Karpas-422 (cell line): ENCODE measurements around the gene ANKS1B. TPM values are rescaled to one million over a fixed set of nuclear protein-coding genes. Genes with fewer than 3 reads are reported as not detected.

Experiments used
- DNase-seq: peaks from one replicate; pipeline ENCODE4 v3.0.0-alpha.2; 2015
- H2AFZ ChIP-seq: fragments of 200-600 bp; sonication (generic); 2 replicates; pipeline ENCODE4 v1.6.1; 2014; ENCODE audit warnings: antibody characterized with exemption, low read length, mixed read lengths
- H3K27ac ChIP-seq: fragments of 200-600 bp; sonication (generic); 2 replicates; pipeline ENCODE4 v1.5.1; 2014; ENCODE audit warnings: mild to moderate bottlenecking, low read length, moderate library complexity
- H3K27me3 ChIP-seq: fragments of 200-600 bp; sonication (generic); 2 replicates; pipeline ENCODE4 v1.6.1; 2014; ENCODE audit warnings: low read length, mixed read lengths
- H3K36me3 ChIP-seq: fragments of 200-600 bp; sonication (generic); 2 replicates; pipeline ENCODE4 v1.6.1; 2014; ENCODE audit warnings: low read length, mixed read lengths; ENCODE audit not compliant: insufficient read depth
- H3K4me1 ChIP-seq: fragments of 200-600 bp; sonication (generic); 2 replicates; pipeline ENCODE4 v1.6.1; 2014; ENCODE audit warnings: mild to moderate bottlenecking, low read length, mixed read lengths
- H3K4me2 ChIP-seq: fragments of 200-600 bp; sonication (generic); 2 replicates; pipeline ENCODE4 v1.6.1; 2014; ENCODE audit warnings: low read length, low read depth, mild to moderate bottlenecking; ENCODE audit not compliant: poor library complexity, severe bottlenecking
- H3K4me3 ChIP-seq: fragments of 200-600 bp; sonication (generic); 2 replicates; pipeline ENCODE4 v1.5.1; 2014; ENCODE audit warnings: mild to moderate bottlenecking, antibody characterized with exemption, low read length, mixed read lengths
- H3K79me2 ChIP-seq: fragments of 200-600 bp; sonication (generic); 2 replicates; pipeline ENCODE4 v1.6.1; 2014; ENCODE audit warnings: mild to moderate bottlenecking, low read length, mixed read lengths
- H3K9ac ChIP-seq: fragments of 200-600 bp; sonication (generic); 2 replicates; pipeline ENCODE4 v1.6.0; 2014; ENCODE audit warnings: low read length
- H3K9me2 ChIP-seq: fragments of 200-600 bp; sonication (generic), shearing (Covaris generic); replicated peaks from 2 replicates; pipeline ENCODE4 v1.6.0; 2014; ENCODE audit warnings: mild to moderate bottlenecking, low read length, moderate library complexity; ENCODE audit not compliant: insufficient read depth
- H3K9me3 ChIP-seq: fragments of 300-700, 200-600 bp; sonication (generic); 2 replicates; pipeline ENCODE4 v1.6.1; 2014; ENCODE audit warnings: low read length, mixed read lengths
- H4K20me1 ChIP-seq: fragments of 200-600 bp; sonication (generic); 2 replicates; pipeline ENCODE4 v1.6.1; 2014; ENCODE audit warnings: mild to moderate bottlenecking, antibody characterized with exemption, low read length, low read depth; ENCODE audit not compliant: insufficient read depth
- total RNA-seq: library from RNA; depleted of rRNA; stranded (reverse); fragments of >200 nt; shearing (Covaris generic); gene quantifications from 2 replicates; pipeline ENCODE4 v1.2.3, GENCODE V29; 2014; ENCODE audit warnings: low replicate concordance

The ANKS1B gene
- total RNA-seq, 1 experiment from 2014 or later: 23.4 TPM

- H4K20me1 ChIP-seq: no peaks in the 10 kb centered on the region
- H3K79me2 ChIP-seq: no peaks in the 10 kb centered on the region
- no peak overlapping the region for H3K4me3 ChIP-seq
- no peaks in the 10 kb centered on the region for H3K9me2 ChIP-seq
- H2AFZ ChIP-seq: no peak overlapping the region
- no peaks in the 10 kb centered on the region for H3K36me3 ChIP-seq
- no peak overlapping the region for H3K9ac ChIP-seq
- no peaks in the 10 kb centered on the region for H3K4me1 ChIP-seq
- no peak for DNase-seq
- no peaks in the 10 kb centered on the region for H3K9me3 ChIP-seq
- no peak overlapping the region for H3K27ac ChIP-seq
- no peak overlapping the region for H3K4me2 ChIP-seq
- no peaks in the 10 kb centered on the region for H3K27me3 ChIP-seq
Measured at GRCh38 chr12:98821232-98821631, 1163.5 kb downstream of the ANKS1B start.

GRCh38 chr12:98819821-98820404 lies 1164.8 kb downstream of the ANKS1B start:
- no peaks in the 10 kb centered on the region for H4K20me1 ChIP-seq
- no peak for DNase-seq
- H3K4me2 ChIP-seq: no peak overlapping the region
- H3K9me2 ChIP-seq: no peaks in the 10 kb centered on the region
- H3K27me3 ChIP-seq: no peaks in the 10 kb centered on the region
- H2AFZ ChIP-seq: no peak overlapping the region
- no peaks in the 10 kb centered on the region for H3K4me1 ChIP-seq
- no peaks in the 10 kb centered on the region for H3K36me3 ChIP-seq
- no peak overlapping the region for H3K4me3 ChIP-seq
- H3K9ac ChIP-seq: no peak overlapping the region
- no peak overlapping the region for H3K27ac ChIP-seq
- H3K79me2 ChIP-seq: no peaks in the 10 kb centered on the region
- H3K9me3 ChIP-seq: no peaks in the 10 kb centered on the region

GRCh38 chr12:98819071-98819470 lies 1165.7 kb downstream of the ANKS1B start:
- Histone ChIP-seq H3K9ac (no peak overlapping the region), H3K9me2 (no peaks in the 10 kb centered on the region), H3K4me2 (no peak overlapping the region)

GRCh38 chr12:98818239-98818638 lies 1166.5 kb downstream of the ANKS1B start:
- H3K4me2 ChIP-seq: no peak overlapping the region
- no peak overlapping the region for H3K27ac ChIP-seq
- no peak overlapping the region for H3K9ac ChIP-seq
- H3K9me3 ChIP-seq: no peaks in the 10 kb centered on the region
- H3K27me3 ChIP-seq: no peaks in the 10 kb centered on the region
- no peak for DNase-seq
- no peaks in the 10 kb centered on the region for H3K36me3 ChIP-seq
- H3K4me3 ChIP-seq: no peak overlapping the region
- no peak overlapping the region for H2AFZ ChIP-seq
- H3K4me1 ChIP-seq: no peaks in the 10 kb centered on the region
- no peaks in the 10 kb centered on the region for H3K79me2 ChIP-seq
- H3K9me2 ChIP-seq: no peaks in the 10 kb centered on the region
- H4K20me1 ChIP-seq: no peaks in the 10 kb centered on the region

More at GRCh38 chr12:98819071-98819470, 1165.7 kb downstream of the ANKS1B start:
- H3K9me3 ChIP-seq: no peaks in the 10 kb centered on the region
- H3K27me3 ChIP-seq: no peaks in the 10 kb centered on the region
- H3K79me2 ChIP-seq: no peaks in the 10 kb centered on the region
- H2AFZ ChIP-seq: no peak overlapping the region
- no peaks in the 10 kb centered on the region for H4K20me1 ChIP-seq
- H3K4me1 ChIP-seq: no peaks in the 10 kb centered on the region
- H3K27ac ChIP-seq: no peak overlapping the region
- H3K4me3 ChIP-seq: no peak overlapping the region
- DNase-seq: no peak
- H3K36me3 ChIP-seq: no peaks in the 10 kb centered on the region

- no peak overlapping the region for H3K27ac ChIP-seq
- H3K36me3 ChIP-seq: no peaks in the 10 kb centered on the region
- H3K79me2 ChIP-seq: no peaks in the 10 kb centered on the region
- H3K9me3 ChIP-seq: no peaks in the 10 kb centered on the region
- H3K4me2 ChIP-seq: no peak overlapping the region
- no peak overlapping the region for H2AFZ ChIP-seq
- no peaks in the 10 kb centered on the region for H4K20me1 ChIP-seq
- no peak overlapping the region for H3K4me3 ChIP-seq
- H3K9ac ChIP-seq: no peak overlapping the region
- no peak for DNase-seq
- H3K27me3 ChIP-seq: no peaks in the 10 kb centered on the region
- H3K4me1 ChIP-seq: no peaks in the 10 kb centered on the region
- H3K9me2 ChIP-seq: no peaks in the 10 kb centered on the region
Measured at GRCh38 chr12:98817742-98818141, 1167.0 kb downstream of the ANKS1B start.

GRCh38 chr12:98816720-98817119 lies 1168.0 kb downstream of the ANKS1B start:
- no peak for DNase-seq
- Histone ChIP-seq H3K4me1 (no peaks in the 10 kb centered on the region), H4K20me1 (no peaks in the 10 kb centered on the region), H3K4me2 (no peak overlapping the region), H3K9me2 (no peaks in the 10 kb centered on the region), H3K36me3 (no peaks in the 10 kb centered on the region), H3K9me3 (no peaks in the 10 kb centered on the region), H3K27ac (no peak overlapping the region), H3K79me2 (no peaks in the 10 kb centered on the region), H3K4me3 (no peak overlapping the region), H2AFZ (no peak overlapping the region), H3K27me3 (no peaks in the 10 kb centered on the region), H3K9ac (no peak overlapping the region)

- H3K36me3 ChIP-seq: no peaks in the 10 kb centered on the region
- H3K27me3 ChIP-seq: no peaks in the 10 kb centered on the region
- H3K9ac ChIP-seq: no peak overlapping the region
- no peaks in the 10 kb centered on the region for H3K79me2 ChIP-seq
- H4K20me1 ChIP-seq: no peaks in the 10 kb centered on the region
- H3K4me1 ChIP-seq: no peaks in the 10 kb centered on the region
- no peak overlapping the region for H3K4me3 ChIP-seq
- no peak for DNase-seq
- H3K9me2 ChIP-seq: no peaks in the 10 kb centered on the region
- no peaks in the 10 kb centered on the region for H3K9me3 ChIP-seq
- H3K27ac ChIP-seq: no peak overlapping the region
- no peak overlapping the region for H2AFZ ChIP-seq
- H3K4me2 ChIP-seq: no peak overlapping the region
Measured at GRCh38 chr12:98814254-98814653, 1170.5 kb downstream of the ANKS1B start.

- H3K27ac ChIP-seq: no peak overlapping the region
- no peak overlapping the region for H3K9ac ChIP-seq
- H3K9me3 ChIP-seq: no peaks in the 10 kb centered on the region
Measured at GRCh38 chr12:98812225-98812624, 1172.5 kb downstream of the ANKS1B start.

More at GRCh38 chr12:98812225-98812624, 1172.5 kb downstream of the ANKS1B start:
- Histone ChIP-seq H3K4me3 (no peak overlapping the region), H3K4me2 (no peak overlapping the region), H3K4me1 (peaks cover 2% of the 10 kb centered on the region), H3K79me2 (no peaks in the 10 kb centered on the region), H2AFZ (no peak overlapping the region), H3K27me3 (no peaks in the 10 kb centered on the region), H3K36me3 (no peaks in the 10 kb centered on the region), H4K20me1 (no peaks in the 10 kb centered on the region), H3K9me2 (no peaks in the 10 kb centered on the region)
- DNase-seq: no peak
